ENCODE measurements around the gene GRB2.

Gene GRB2

GRCh38 chr17:75361344-75361743 lies 44.1 kb downstream of the GRB2 start:
- no peak overlapping the region for H3K4me3 ChIP-seq (ENCODE audit: severe bottlenecking)
- no peak for TF ChIP-seq CTCF (IDR thresholded peaks at IDR 0.05; ENCODE audit: poor library complexity, severe bottlenecking)
- H3K4me1 ChIP-seq (ENCODE audit: insufficient read depth, poor library complexity, severe bottlenecking): peaks cover 35% of the 10 kb centered on the region
- ATAC-seq (ENCODE audit: low read depth): no peak
- peaks cover 3% of the 10 kb centered on the region for H3K36me3 ChIP-seq (ENCODE audit: low read depth)
- H3K27me3 ChIP-seq (ENCODE audit: insufficient read depth, poor library complexity, severe bottlenecking): no peaks in the 10 kb centered on the region
- peak overlapping the region; percentile 6 for H3K27ac ChIP-seq (ENCODE audit: poor library complexity, severe bottlenecking)
- no peak for DNase-seq (ENCODE audit: low spot score)
- no peaks in the 10 kb centered on the region for H3K9me3 ChIP-seq (ENCODE audit: severe bottlenecking)

- peaks cover 3% of the 10 kb centered on the region for H3K36me3 ChIP-seq (ENCODE audit: low read depth)
- H3K9me3 ChIP-seq (ENCODE audit: severe bottlenecking): no peaks in the 10 kb centered on the region
- DNase-seq (ENCODE audit: low spot score) (no peak), ATAC-seq (ENCODE audit: low read depth) (no peak)
- TF ChIP-seq CTCF (IDR thresholded peaks at IDR 0.05; ENCODE audit: poor library complexity, severe bottlenecking): no peak
- H3K27me3 ChIP-seq (ENCODE audit: insufficient read depth, poor library complexity, severe bottlenecking): no peaks in the 10 kb centered on the region
- no peak overlapping the region for H3K27ac ChIP-seq (ENCODE audit: poor library complexity, severe bottlenecking)
- no peak overlapping the region for H3K4me3 ChIP-seq (ENCODE audit: severe bottlenecking)
- peaks cover 6% of the 10 kb centered on the region for H3K4me1 ChIP-seq (ENCODE audit: insufficient read depth, poor library complexity, severe bottlenecking)
Measured at GRCh38 chr17:75356260-75356937, 49.1 kb downstream of the GRB2 start.

- DNase-seq (ENCODE audit: low spot score) (no peak), ATAC-seq (ENCODE audit: low read depth) (no peak)
- Histone ChIP-seq H3K4me3 (ENCODE audit: severe bottlenecking) (no peak overlapping the region), H3K27me3 (ENCODE audit: insufficient read depth, poor library complexity, severe bottlenecking) (no peaks in the 10 kb centered on the region), H3K27ac (ENCODE audit: poor library complexity, severe bottlenecking) (no peak overlapping the region), H3K9me3 (ENCODE audit: severe bottlenecking) (no peaks in the 10 kb centered on the region), H3K36me3 (ENCODE audit: low read depth) (peaks cover 3% of the 10 kb centered on the region), H3K4me1 (ENCODE audit: insufficient read depth, poor library complexity, severe bottlenecking) (peaks cover 3% of the 10 kb centered on the region)
- no peak for TF ChIP-seq CTCF (IDR thresholded peaks at IDR 0.05; ENCODE audit: poor library complexity, severe bottlenecking)
Measured at GRCh38 chr17:75353176-75353575, 52.3 kb downstream of the GRB2 start.

GRCh38 chr17:75352079-75352569 lies 53.4 kb downstream of the GRB2 start:
- no peak for DNase-seq (ENCODE audit: low spot score)
- no peak overlapping the region for H3K27ac ChIP-seq (ENCODE audit: poor library complexity, severe bottlenecking)
- H3K36me3 ChIP-seq (ENCODE audit: low read depth): no peaks in the 10 kb centered on the region; the same call in 1 of the 2 replicates
- H3K27me3 ChIP-seq (ENCODE audit: insufficient read depth, poor library complexity, severe bottlenecking): no peaks in the 10 kb centered on the region
- no peaks in the 10 kb centered on the region for H3K9me3 ChIP-seq (ENCODE audit: severe bottlenecking)
- peaks cover 3% of the 10 kb centered on the region for H3K4me1 ChIP-seq (ENCODE audit: insufficient read depth, poor library complexity, severe bottlenecking)
- H3K4me3 ChIP-seq (ENCODE audit: severe bottlenecking): no peak overlapping the region
- peak; percentile 85 for ATAC-seq (ENCODE audit: low read depth)
- no peak for TF ChIP-seq CTCF (IDR thresholded peaks at IDR 0.05; ENCODE audit: poor library complexity, severe bottlenecking)

GRCh38 chr17:75350706-75351105 lies 54.8 kb downstream of the GRB2 start:
- ATAC-seq (ENCODE audit: low read depth) (no peak), DNase-seq (ENCODE audit: low spot score) (no peak)
- no peaks in the 10 kb centered on the region for H3K9me3 ChIP-seq (ENCODE audit: severe bottlenecking)
- H3K27ac ChIP-seq (ENCODE audit: poor library complexity, severe bottlenecking): no peak overlapping the region
- H3K4me3 ChIP-seq (ENCODE audit: severe bottlenecking): no peak overlapping the region
- H3K36me3 ChIP-seq (ENCODE audit: low read depth): no peaks in the 10 kb centered on the region
- no peaks in the 10 kb centered on the region for H3K27me3 ChIP-seq (ENCODE audit: insufficient read depth, poor library complexity, severe bottlenecking)
- no peak for TF ChIP-seq CTCF (IDR thresholded peaks at IDR 0.05; ENCODE audit: poor library complexity, severe bottlenecking)
- H3K4me1 ChIP-seq (ENCODE audit: insufficient read depth, poor library complexity, severe bottlenecking): peaks cover 3% of the 10 kb centered on the region
